AG04450 (cell line): ENCODE results near the gene NEK3. TPM values are rescaled to one million over a fixed set of nuclear protein-coding genes. Genes with fewer than 3 reads are reported as not detected.
"Not testable (repeated sequence)": the region's sequence is repeated elsewhere in the genome, so short reads cannot be mapped to it uniquely, and the experiment has no call there.

Experiments used
- CTCF ChIA-PET: fragments of 300-600, 350-600 bp; formaldehyde crosslinking; extraction: SDS; loops from one replicate; lab custom pipeline; 2022; ENCODE audit warnings: antibody characterized with exemption, inconsistent platforms; lab: Charles Lee
- POLR2A ChIA-PET: fragments of 350-600 bp; formaldehyde crosslinking; extraction: SDS; loops from one replicate; lab custom pipeline; 2021; ENCODE audit warnings: antibody characterized with exemption, inconsistent platforms; lab: Yijun Ruan, JAX
- DNase-seq: peaks from one replicate; pipeline ENCODE4 v3.0.0-alpha.2; 2011; ENCODE audit warnings: low read depth, low spot score
- H3K27ac ChIP-seq: one replicate; pipeline ENCODE4 v1.5.1; 2012; ENCODE audit warnings: low read depth, low read length, control low read depth
- H3K27me3 ChIP-seq: one replicate; pipeline ENCODE4 v1.6.0; 2012; ENCODE audit warnings: low read length; ENCODE audit not compliant: control insufficient read depth, insufficient read depth
- H3K4me3 ChIP-seq: 2 replicates; pipeline ENCODE4 v1.5.1; 2011; ENCODE audit warnings: mild to moderate bottlenecking, low read depth, low read length, control low read depth
- H3K9me3 ChIP-seq: 2 replicates; pipeline ENCODE4 v1.5.1; 2012; ENCODE audit warnings: low read length; ENCODE audit not compliant: control insufficient read depth, insufficient read depth
- polyA plus RNA-seq: library from polyadenylated mRNA; depleted of rRNA; stranded (reverse); fragments of >200 nt; gene quantifications from 2 replicates; pipeline ENCODE4 v1.2.3, GENCODE V29; 2011
- TF ChIP-seq, protein P1 (sequence below): IDR thresholded peaks from 2 replicates; pipeline ENCODE4 v1.5.1; 2011; ENCODE audit warnings: low read depth, low read length, control low read depth, inconsistent platforms

The NEK3 gene
- polyA plus RNA-seq, 1 experiment, result 16.0 TPM

DNA sequence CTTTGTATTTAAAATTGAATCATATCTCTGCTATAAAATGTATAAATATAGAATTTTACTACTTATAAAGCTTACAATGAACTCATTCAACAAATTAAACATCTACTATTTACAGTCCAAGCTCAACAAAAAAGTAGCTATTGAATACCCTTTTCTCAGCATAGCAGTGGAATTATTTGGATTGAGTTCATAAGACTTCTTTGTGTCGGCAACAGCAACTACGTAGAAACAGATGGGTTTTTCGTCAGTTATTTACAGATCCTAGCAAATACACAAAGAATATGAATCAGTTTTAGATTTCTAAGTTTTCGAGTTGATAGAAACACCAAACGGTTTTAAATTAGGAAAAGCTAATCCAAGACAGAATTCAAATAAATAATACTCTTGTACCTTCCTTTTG is 10.4 kb upstream of the NEK3 start:
- H3K27ac ChIP-seq, result no peak overlapping the region
- H3K4me3 ChIP-seq, result no peak overlapping the region
- no peaks in the 10 kb centered on the region for H3K27me3 ChIP-seq
- CTCF ChIA-PET, result interaction anchor here (1.1 kb wide), 1 partner anchor 42 kb away, joined by 3 read pairs; no protein-coding TSS in a partner anchor
- POLR2A ChIA-PET, result no interaction called here
- DNase-seq, result no peak
- no peaks in the 10 kb centered on the region for H3K9me3 ChIP-seq
- TF ChIP-seq, protein P1, sequence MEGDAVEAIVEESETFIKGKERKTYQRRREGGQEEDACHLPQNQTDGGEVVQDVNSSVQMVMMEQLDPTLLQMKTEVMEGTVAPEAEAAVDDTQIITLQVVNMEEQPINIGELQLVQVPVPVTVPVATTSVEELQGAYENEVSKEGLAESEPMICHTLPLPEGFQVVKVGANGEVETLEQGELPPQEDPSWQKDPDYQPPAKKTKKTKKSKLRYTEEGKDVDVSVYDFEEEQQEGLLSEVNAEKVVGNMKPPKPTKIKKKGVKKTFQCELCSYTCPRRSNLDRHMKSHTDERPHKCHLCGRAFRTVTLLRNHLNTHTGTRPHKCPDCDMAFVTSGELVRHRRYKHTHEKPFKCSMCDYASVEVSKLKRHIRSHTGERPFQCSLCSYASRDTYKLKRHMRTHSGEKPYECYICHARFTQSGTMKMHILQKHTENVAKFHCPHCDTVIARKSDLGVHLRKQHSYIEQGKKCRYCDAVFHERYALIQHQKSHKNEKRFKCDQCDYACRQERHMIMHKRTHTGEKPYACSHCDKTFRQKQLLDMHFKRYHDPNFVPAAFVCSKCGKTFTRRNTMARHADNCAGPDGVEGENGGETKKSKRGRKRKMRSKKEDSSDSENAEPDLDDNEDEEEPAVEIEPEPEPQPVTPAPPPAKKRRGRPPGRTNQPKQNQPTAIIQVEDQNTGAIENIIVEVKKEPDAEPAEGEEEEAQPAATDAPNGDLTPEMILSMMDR, result no peak

DNA sequence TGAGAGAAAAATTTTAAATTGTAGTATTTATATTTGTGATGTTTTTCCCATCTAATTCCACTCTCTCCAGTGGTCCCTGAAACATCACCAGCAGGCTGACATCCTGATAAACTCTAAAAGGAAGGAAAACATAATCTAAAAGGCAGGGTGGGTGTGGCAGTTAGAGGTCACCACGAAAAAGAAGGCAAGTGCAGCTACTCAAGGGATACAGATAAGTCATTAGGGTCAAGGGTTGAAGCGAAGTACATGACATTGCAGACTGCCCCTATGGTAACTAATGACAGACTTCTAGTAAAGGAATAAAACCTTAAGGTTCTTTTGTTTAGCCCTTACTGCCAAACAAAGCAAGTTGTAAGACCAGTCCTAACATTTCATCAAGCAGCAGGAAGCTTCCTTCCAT is 6.0 kb upstream of the NEK3 start:
- Histone ChIP-seq H3K4me3 (no peak overlapping the region), H3K27me3 (no peaks in the 10 kb centered on the region), H3K9me3 (no peaks in the 10 kb centered on the region), H3K27ac (no peak overlapping the region)
- TF ChIP-seq, protein P1, result no peak
- ChIA-PET CTCF (interaction anchor here (0.9 to 1.0 kb wide), 2 partner anchors 36 to 285 kb away, joined by 3 to 5 read pairs; no protein-coding TSS in a partner anchor), POLR2A (no interaction called here)
- no peak for DNase-seq

GRCh38 chr13:52164989-52165388 is 5.6 kb upstream of the NEK3 start:
- ChIA-PET POLR2A (no interaction called here), CTCF (interaction anchor here (0.9 to 1.0 kb wide), 2 partner anchors 37 to 286 kb away, joined by 3 to 5 read pairs; no protein-coding TSS in a partner anchor)
- no peaks in the 10 kb centered on the region for H3K9me3 ChIP-seq
- TF ChIP-seq, protein P1, result no peak
- H3K27me3 ChIP-seq, result no peaks in the 10 kb centered on the region
- no peak overlapping the region for H3K27ac ChIP-seq
- no peak for DNase-seq
- no peak overlapping the region for H3K4me3 ChIP-seq

DNA sequence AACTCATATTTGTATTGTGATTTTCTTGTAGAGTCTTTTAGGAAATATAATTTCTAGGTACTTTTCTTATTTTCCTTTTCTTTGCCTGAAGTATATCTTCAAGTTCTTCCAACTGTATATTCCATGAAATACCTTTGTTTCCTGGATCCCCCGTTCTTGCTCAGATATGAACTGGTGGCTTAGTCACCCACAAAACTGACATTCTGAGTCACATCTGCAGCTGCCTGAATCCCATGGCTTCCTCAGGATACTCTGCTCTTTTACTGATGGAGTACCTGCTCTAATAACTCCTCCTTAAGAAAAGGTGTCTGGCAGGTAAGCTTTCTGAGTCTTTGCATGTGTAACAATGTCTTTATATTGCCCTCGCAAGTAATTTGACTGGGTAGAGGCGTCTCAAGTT is 4.5 kb upstream of the NEK3 start:
- H3K4me3 ChIP-seq, POLR2A ChIA-PET, H3K9me3 ChIP-seq, CTCF ChIA-PET, H3K27me3 ChIP-seq, H3K27ac ChIP-seq, DNase-seq: not testable (repeated sequence)

- Histone ChIP-seq H3K9me3 (no peaks in the 10 kb centered on the region), H3K4me3 (no peak overlapping the region), H3K27ac (no peak overlapping the region), H3K27me3 (no peaks in the 10 kb centered on the region)
- ChIA-PET CTCF (interaction anchor here (0.6 to 0.7 kb wide), 2 partner anchors 22 to 800 kb away, joined by 3 to 4 read pairs; no protein-coding TSS in a partner anchor), POLR2A (no interaction called here)
- TF ChIP-seq, protein P1, result no peak
- DNase-seq, result no peak
These were observed 3.1 kb upstream of the NEK3 start for GRCh38 chr13:52162279-52163101.
